Osteocyte (in vitro differentiated cells): ENCODE measurements around the gene CHST10. TPM values are rescaled to one million over a fixed set of nuclear protein-coding genes. Genes with fewer than 3 reads are reported as not detected.

ENCODE experiments used
- DNase-seq: peaks from one replicate; pipeline ENCODE4 v3.0.0; 2021; ENCODE audit warnings: mixed read lengths; ENCODE audit not compliant: unreplicated experiment; ENCODE audit errors: extremely low spot score
- H3K27ac Mint-ChIP-seq: one replicate; pipeline ENCODE4 v1.8.0; 2021; ENCODE audit warnings: mild to moderate bottlenecking, mixed read lengths; ENCODE audit not compliant: unreplicated experiment
- H3K27me3 Mint-ChIP-seq: one replicate; pipeline ENCODE4 v1.8.0; 2021; ENCODE audit warnings: mixed read lengths; ENCODE audit not compliant: unreplicated experiment
- H3K36me3 Mint-ChIP-seq: one replicate; pipeline ENCODE4 v1.8.0; 2021; ENCODE audit warnings: mixed read lengths; ENCODE audit not compliant: unreplicated experiment
- H3K4me1 Mint-ChIP-seq: one replicate; pipeline ENCODE4 v1.8.0; 2021; ENCODE audit warnings: mixed read lengths; ENCODE audit not compliant: unreplicated experiment
- H3K4me3 Mint-ChIP-seq: one replicate; pipeline ENCODE4 v1.8.0; 2021; ENCODE audit warnings: mild to moderate bottlenecking, moderate library complexity, mixed read lengths; ENCODE audit not compliant: unreplicated experiment
- H3K9me3 Mint-ChIP-seq: one replicate; pipeline ENCODE4 v1.8.0; 2021; ENCODE audit warnings: mixed read lengths; ENCODE audit not compliant: unreplicated experiment
- CTCF ChIP-seq: fragments of 200-600 bp; sonication (generic); IDR thresholded peaks from 2 replicates; pipeline ENCODE4 v1.5.0; 2021; ENCODE audit warnings: antibody characterized with exemption, mild to moderate bottlenecking, moderate library complexity
- total RNA-seq: library from RNA; stranded (reverse); gene quantifications from 2 replicates; pipeline ENCODE4 v1.2.1, GENCODE V29; 2021

Gene CHST10
- total RNA-seq, 1 donor from 2014 or later: 14.4 TPM

- no peak for TF ChIP-seq CTCF
- Mint-ChIP-seq H3K4me1 (peaks cover 10% of the 10 kb centered on the region), H3K27ac (no peak overlapping the region), H3K4me3 (no peak overlapping the region), H3K36me3 (no peaks in the 10 kb centered on the region), H3K27me3 (peaks cover 40% of the 10 kb centered on the region), H3K9me3 (no peaks in the 10 kb centered on the region)
- DNase-seq: no peak
Measured at GRCh38 chr2:100423631-100424030, 6.2 kb upstream of the CHST10 start.

- no peak overlapping the region for H3K27ac Mint-ChIP-seq
- DNase-seq: no peak
- peaks cover 29% of the 10 kb centered on the region for H3K27me3 Mint-ChIP-seq
- peaks cover 12% of the 10 kb centered on the region for H3K4me1 Mint-ChIP-seq
- H3K4me3 Mint-ChIP-seq: no peak overlapping the region
- H3K9me3 Mint-ChIP-seq: no peaks in the 10 kb centered on the region
- peak; percentile 57 for TF ChIP-seq CTCF
- no peaks in the 10 kb centered on the region for H3K36me3 Mint-ChIP-seq
Measured at GRCh38 chr2:100422320-100423055, 5.0 kb upstream of the CHST10 start.

DNA sequence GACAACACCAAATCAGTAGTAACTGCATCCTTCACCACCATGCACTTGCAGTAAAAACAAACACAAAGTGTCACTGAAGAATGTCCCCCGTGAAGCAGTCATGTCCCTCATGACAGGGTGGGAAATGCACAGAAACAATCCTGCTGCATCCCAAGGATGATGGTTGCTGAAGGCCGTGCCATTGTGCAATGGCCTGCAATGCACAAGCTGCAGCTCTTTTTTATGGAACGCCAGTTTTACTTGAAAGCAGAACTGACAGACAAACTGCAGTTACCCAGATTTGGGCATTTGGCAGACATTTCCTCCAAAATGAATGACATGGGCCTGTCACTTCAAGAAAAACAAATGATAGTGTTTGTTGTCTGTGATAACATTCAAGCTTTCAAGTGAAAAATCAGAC lies 2.4 kb upstream of the CHST10 start:
- Mint-ChIP-seq H3K9me3 (no peaks in the 10 kb centered on the region), H3K27ac (no peak overlapping the region), H3K4me1 (peaks cover 29% of the 10 kb centered on the region), H3K36me3 (no peaks in the 10 kb centered on the region), H3K4me3 (no peak overlapping the region), H3K27me3 (peaks cover 9% of the 10 kb centered on the region)
- no peak for TF ChIP-seq CTCF
- no peak for DNase-seq

DNA sequence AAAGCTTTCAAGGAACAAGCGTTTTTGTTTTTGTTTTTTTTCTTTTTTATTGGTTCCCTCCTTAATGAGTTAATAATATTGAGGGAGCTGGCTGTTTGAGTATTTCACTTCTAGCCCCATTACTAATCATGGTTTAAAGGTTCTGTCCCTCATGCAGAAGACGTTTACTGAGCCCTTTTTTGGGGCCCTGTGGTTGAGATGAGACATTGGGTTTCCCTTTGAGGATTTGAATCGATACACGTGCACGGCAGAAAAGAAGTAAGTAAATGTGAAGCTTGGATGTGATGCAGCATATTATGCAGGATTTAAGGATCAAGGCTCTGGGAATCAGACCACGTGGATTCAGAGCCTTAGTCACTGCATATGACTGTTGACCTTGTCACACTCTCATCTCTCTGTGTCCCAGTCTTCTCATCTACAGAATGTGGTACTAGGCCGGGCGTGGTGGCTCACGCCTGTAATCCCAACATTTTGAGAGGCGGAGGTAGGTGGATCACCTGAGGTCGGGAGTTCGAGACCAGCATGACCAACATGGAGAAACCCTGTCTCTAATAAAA lies 1.0 kb upstream of the CHST10 start:
- H3K9me3 Mint-ChIP-seq: no peaks in the 10 kb centered on the region
- H3K36me3 Mint-ChIP-seq: no peaks in the 10 kb centered on the region
- peaks cover 21% of the 10 kb centered on the region for H3K4me1 Mint-ChIP-seq
- TF ChIP-seq CTCF: no peak
- no peaks in the 10 kb centered on the region for H3K27me3 Mint-ChIP-seq
- peak overlapping the region; percentile 40 for H3K4me3 Mint-ChIP-seq
- DNase-seq: no peak
- H3K27ac Mint-ChIP-seq: no peak overlapping the region

- H3K36me3 Mint-ChIP-seq: peaks cover under 1% of the 10 kb centered on the region
- DNase-seq: no peak
- peak overlapping the region; percentile 81 for H3K4me3 Mint-ChIP-seq
- H3K27me3 Mint-ChIP-seq: no peaks in the 10 kb centered on the region
- TF ChIP-seq CTCF: no peak
- peak overlapping the region; percentile 81 for H3K27ac Mint-ChIP-seq
- H3K4me1 Mint-ChIP-seq: peaks cover 20% of the 10 kb centered on the region
- H3K9me3 Mint-ChIP-seq: no peaks in the 10 kb centered on the region
Measured at GRCh38 chr2:100417711-100418124, 250 bp upstream of the CHST10 start.
